Gastrocnemius medialis (tissue), 4 donors: Measurements from ENCODE around the gene NTN1.

Source experiments
- CTCF ChIP-seq, 5 experiments: fragments of 450-650 bp in 3 of 5; fragments of 200-600 bp in 2 of 5; sonication (generic) in 2 of 5; IDR thresholded peaks in 4 of 5; conservative IDR thresholded peaks in 1 of 5; 1 replicate in 4 of 5; 2 replicates in 1 of 5; pipeline ENCODE4 v1.5.1; 2016 to 2019; ENCODE audit warnings: antibody characterized with exemption in 5 of 5, mild to moderate bottlenecking in 3 of 5, moderate library complexity in 3 of 5
- POLR2A ChIP-seq, 2 donors: fragments of 450-650 bp; IDR thresholded peaks; one replicate each; pipeline ENCODE4 v1.6.1; 2017; ENCODE audit warnings: antibody characterized with exemption in 2 of 2, mild to moderate bottlenecking in 2 of 2, moderate library complexity in 2 of 2

GRCh38 chr17:9035249-9035648, 13.9 kb downstream of the NTN1 start:
- TF ChIP-seq CTCF (IDR thresholded peaks at IDR 0.05 in 4 of 5, conservative IDR thresholded peaks at IDR 0.05 in 1 of 5), result no peak
- no peak for TF ChIP-seq POLR2A (IDR thresholded peaks at IDR 0.05)
